Measurements from ENCODE around the gene TSSK3.
A peak's percentile ranks its signal among the peaks of the same experiment; 100 is the strongest.
"Not testable (repeated sequence)": the region's sequence is repeated elsewhere in the genome, so short reads cannot be mapped to it uniquely, and the experiment has no call there.

The TSSK3 gene

DNA sequence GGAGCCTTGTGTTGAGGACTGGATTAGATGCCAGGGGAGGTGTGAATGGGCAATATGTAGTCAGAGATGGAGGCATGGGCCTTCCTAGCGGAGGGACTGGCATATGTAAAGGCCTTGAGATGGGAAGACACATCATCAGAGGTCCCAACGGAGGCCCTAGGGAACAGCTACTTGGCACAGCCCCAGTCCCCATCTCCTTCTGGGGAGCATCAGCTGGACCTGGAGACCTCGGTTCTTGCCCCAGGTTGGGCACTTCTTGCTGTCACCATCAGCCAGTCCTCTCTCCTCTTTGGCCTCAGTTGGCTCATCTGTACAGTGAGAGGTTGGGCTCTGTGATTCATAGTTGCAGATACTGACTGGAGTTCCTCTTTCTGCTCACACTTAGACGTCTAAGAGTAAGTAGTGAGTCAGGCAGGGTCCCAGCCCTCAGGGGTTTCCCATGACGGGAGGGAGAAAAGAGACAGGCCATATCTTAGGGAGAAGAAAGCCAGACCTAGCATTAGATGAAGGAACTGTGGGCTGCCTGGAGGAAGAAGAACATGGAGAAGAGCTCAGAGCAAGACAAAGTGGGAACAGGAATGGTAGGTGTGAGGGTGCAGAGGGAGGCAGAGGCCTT, 22.9 kb upstream of the TSSK3 start:
- no peak for DNase-seq

DNA sequence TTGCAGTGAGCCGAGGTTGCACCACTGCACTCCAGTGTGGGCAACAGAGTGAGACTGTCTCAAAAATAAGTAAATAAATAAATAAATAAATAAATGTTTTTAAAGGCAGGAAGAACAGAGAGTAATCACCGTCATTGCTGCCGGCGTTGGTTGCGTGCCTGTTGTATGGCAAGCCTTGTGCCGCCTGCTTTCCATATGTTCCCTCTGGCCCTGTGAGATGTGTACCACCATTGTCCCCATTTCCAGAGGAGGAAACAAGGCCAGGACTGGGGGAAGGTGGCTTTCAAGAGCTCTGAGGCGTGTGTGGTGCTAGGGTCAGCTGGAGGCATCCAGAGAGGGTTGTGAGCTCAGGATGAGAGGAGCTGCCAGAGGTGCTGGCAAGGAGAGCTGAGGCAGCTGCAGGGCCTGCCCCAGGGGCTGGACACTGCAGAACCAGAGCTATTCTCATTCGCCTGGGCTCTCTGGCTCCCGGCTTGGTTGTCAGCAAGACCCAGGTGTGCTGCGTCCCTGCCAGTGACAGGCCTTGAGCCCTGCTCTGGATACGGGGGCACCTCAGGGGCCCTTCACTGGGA, 21.1 kb upstream of the TSSK3 start:
- no peak for DNase-seq

DNA sequence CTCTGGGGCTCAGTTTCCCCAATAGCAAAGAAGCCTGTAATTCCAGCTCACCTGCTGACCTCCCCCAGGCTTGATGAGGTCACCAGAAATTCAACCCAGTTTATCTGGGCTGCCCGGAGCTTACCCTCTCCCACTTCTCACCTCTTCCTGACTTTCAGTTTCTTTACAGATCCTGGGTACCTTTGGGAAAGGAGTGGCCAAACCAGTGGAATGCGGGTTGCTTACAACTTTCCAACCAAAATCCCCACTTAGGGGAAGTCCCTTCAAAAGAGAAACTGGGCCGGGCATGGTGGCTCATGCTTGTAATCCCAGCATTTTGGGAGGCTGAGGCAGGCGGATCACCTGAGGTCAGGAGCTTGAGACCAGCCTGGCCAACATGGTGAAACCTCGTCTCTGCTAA, 20.4 kb upstream of the TSSK3 start:
- no peak for DNase-seq

DNA sequence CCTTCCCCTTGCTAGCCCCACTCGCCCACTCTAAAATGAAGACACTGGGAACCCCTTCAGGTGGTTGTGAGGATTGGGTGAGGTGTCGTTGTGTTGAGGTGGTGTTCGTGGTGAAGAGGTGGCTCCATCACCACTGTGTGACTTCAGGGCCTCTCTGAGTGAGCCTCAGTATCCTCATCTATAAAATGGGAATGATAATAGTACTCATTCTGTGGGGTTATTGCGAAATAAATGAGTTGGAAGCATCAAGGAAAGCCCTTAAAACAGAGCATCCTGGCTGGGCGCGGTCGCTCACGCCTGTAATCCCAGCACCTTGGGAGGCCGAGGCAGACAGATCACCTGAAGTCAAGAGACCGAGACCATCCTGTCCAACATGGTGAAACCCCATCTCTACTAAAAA, 19.6 kb upstream of the TSSK3 start:
- DNase-seq = no peak

DNA sequence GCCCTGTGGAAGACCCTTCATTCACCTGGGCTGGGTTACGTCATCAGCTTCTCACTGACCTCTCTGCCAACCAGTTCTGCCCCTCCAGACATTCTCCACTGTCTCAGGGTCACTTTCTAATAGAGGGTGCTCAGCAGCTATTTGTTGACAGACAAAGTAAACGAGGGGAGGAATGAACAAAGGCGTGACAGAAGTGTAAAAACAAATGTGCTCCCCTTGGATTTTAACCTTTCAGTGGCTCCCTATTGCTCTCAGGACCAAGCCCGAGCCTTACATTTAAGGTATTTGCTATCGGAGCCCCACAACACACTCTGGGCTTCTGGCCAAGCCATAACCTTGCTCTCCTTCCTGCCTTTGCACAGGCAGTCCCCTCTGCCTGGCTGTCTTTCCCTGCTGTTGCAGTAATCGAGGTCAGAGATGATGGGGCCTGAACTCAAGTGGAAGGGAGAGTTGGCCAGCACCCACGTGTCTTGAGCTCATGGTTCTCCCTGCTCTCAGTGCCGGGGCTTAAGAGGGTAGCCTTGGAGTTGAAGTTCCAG, 17.0 kb upstream of the TSSK3 start:
- DNase-seq = no peak

DNA sequence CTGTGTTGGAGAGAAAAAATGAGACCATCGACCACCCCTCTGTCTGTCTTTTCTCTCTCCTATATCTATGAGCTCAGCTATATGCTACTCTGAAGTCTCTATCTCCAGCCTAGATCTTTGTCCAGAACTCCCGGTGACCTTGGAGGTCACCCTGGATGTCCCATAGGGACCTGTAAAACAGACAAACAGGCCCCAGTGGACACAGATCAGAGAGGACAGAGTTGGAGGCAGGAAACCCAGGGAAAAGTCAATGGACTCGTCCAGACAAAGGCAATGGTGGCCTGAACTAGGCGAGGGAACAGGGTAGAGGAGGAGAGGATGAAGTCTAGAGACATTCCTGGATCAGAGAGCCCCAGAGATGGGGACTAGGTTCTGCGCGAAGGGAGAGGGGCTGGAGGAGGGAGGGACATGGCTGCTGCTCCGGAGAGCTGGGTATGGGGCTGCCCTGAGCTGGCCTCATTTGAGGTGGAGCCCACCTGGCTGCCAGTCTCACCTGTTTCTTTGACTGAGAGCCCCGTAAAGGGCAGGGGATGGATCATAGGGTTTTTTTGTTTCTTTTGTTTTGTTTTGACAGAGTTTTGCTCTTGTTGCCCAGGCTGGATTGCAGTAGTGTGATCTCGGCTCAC, 15.7 kb upstream of the TSSK3 start:
- DNase-seq = no peak

DNA sequence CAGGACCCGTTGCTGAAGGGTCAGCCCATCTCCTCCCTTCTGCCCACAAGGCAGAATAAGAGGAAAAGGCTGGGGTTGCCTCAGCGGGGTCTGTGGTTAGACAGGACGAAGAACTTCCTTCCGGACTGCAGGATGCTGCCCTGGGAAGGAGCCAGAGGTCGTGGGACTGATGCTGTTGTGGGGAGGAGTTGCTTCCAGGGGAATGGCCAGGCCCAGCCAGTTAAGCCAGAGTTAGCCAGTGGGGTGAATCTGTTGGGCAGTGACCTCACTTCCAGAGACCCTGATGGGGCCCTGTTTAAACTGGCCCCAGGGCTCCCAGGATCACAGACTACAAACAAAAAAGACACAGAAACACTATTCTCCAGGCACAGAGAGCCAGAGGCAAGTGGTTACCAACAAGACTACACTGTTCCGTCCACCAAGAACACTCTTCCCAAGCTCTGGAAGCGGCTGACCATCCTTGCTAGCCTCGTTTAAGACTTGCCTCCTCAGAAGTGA, 13.1 kb upstream of the TSSK3 start:
- no peak for DNase-seq

DNA sequence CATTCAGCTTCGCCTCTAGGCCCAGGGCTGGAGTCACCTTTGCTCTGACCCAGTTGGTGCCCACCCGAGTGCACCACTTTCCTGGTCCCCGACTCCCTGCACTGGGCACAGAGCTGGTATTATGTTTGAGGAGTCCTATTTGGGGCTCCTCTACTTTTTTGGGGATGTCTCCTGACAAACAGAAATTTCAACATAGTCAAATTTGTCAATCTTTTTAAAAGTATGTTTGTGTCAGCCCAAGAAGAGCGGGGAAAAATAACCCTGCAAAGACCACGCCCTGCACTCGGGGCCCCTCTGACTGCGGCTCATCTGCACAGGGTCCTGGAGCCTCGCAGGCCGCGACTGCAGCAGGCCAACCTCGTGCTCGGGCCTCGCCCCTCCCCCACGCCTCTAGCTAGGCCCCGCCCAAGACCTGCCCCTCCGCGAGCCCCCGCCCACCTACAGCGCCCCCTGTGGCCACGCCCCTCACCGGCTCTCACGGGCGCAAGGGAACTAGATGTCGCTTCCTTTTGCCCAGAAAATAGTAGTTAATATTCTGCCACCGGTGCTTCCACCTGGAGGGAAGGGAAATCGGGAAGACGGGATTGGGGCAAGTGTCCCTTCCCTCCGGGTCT, 11.4 kb upstream of the TSSK3 start:
- DNase-seq = no peak

DNA sequence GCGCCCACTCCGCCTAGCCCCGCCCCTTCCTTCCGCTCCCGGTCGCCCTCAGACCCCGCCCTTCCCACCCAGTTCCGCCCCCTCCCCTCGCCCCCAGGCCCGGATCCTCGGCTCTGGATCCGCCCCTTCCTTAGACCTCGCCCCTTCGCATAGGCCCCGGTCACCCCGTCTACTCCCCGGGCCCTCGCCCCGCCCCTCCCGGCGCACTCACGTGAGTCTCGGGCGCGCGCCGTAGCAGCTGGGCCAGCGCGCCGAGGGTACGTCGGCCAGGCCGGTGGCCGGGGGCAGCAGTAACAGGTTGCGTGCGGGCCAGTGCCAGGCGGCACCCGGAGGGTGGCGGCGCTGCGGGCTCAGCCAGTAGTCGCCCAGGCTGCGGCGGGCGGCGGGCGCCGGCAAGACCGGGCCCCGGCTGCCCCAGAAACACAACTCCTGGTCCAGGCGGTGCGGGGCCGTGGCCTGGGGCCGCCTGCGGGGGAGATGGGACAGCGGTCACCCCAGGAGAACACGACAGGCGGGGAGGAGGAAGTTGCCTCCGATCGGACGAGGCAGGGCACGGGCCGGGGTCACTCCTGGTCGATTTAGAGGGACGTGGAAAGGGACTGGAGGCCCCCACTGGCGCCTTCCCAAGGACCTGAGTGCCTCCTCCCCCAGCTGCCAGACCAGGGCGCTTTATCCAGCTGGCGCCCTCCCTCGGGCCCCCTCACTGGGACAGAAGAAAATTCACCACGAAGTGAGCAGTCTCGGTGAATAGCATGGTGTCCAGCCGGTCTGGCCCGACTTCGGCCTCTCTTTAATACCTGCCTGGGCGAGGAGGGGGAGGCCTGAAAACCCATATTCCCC, 10.7 kb upstream of the TSSK3 start:
- peak; percentile 91 for DNase-seq

DNA sequence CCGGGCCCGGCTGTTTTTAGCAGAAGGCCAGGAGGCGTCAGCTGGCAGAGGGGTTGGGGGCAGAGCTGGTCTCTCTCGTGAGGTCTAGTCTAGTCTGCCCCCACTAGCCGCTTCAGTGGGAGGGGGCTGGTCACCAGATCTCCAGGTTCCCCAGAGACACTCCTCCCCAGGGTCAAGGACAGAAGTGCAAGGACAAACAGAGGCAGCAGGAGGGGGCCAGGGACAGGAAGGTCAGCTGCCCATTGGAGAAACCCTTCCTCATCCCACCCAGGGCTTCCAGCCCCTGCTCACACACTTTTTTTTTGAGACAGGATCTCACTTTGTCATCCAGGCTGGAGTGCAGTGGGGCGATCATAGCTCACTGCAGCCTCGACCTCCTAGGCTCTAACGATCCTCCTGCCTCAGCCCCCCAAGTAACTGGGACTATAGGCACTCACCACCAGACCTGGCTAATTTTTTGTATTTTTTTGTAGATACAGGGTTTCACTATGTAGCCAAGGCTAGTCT, 10.0 kb upstream of the TSSK3 start:
- no peak for DNase-seq

DNA sequence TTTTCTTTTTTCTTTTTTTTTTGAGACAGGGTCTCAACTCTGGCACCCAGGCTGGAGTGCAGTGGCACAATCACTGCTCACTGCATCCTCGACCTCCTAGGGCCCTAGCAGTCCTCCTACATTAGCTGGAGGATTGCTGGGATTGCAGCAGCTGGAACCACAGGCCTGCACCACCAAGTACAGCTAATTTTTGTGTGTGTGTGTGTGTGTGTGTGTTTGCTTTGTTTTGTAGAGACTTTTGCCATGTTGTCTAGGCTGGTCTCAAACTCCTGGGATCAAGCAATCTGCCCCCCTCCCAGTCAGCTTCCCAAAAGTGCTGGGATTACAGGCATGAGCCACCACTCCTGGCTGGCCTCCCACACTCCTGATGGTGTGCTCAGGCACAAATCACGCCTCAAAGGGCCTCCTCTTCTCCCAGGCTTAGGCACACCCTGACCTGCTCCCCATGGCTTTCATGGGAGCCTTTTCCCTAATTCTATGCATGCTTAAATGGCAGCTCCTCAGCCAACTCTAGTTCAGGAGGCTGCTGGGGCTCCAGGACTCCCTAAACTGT, 9.4 kb upstream of the TSSK3 start:
- no peak for DNase-seq

DNA sequence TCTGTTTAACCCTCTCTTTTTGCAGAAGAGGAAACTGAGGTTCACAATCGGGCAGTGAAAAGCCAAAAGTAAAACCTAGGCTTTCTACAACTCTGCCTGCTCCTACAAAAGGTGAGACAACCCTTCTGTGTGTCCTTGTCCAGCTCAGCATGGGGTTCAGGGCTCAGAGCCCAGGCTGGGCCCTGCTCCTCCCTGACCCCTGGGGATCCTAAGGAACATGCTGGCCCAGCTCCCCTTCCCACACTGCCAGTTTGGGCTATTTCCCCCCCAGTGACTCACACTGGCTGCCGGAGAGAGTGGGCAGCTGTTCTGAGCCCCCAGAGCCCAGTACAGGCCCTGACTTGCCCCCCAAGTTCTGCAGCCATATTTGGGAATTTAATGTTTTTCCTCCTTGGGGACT, 8.9 kb upstream of the TSSK3 start:
- no peak for DNase-seq

DNA sequence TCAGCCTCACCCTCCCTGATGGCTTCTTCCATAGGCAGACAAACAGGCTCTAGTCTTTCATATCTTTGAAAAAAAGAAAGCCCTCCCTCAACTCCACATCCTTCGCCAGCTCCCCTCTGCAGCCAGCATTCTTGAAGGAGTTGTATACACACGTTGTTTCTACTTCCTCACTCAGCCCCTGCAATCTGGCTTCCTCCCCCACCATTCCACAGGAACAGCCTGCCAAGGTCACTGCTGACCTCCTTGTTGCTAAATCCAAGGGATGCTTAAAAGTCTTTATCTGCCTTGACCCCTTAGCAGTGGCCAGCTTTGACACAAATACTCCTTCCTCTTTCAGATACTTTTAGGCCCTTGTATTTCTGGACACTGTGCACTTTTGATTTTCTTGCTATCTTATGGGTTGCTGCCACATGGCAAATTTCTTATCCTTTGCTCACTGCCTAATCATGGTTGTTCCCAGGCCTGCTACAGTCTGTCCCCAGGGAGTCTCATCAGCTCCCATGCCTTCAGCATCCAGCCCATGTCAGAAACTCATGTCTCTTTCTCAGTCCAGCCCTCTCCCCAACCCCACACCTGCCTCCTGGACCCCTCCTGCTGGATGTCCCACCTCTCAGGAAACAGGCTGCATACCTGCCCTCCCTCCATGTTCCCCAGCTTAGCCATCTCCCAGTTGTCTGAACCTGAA, 8.3 kb upstream of the TSSK3 start:
- no peak for DNase-seq

DNA sequence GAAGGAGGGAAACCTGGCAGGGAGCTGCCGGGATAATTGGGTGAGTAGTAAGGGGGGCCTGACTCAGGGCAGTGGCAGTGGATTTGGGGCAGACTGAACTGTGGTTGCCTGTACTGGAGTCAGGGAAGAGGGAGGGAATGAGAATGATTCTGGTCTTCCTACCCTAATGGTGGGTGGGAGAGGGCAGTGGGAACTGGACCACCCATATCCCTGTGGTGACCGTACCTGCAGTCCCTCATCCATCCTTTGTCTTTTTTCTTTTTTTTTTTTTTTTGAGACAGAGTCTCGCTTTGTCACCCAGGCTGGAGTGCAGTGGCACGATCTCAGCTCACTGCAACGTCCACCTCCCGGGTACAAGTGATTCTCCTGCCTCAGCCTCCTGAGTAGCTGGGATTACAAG, 6.6 kb upstream of the TSSK3 start:
- DNase-seq = not testable (repeated sequence)

DNA sequence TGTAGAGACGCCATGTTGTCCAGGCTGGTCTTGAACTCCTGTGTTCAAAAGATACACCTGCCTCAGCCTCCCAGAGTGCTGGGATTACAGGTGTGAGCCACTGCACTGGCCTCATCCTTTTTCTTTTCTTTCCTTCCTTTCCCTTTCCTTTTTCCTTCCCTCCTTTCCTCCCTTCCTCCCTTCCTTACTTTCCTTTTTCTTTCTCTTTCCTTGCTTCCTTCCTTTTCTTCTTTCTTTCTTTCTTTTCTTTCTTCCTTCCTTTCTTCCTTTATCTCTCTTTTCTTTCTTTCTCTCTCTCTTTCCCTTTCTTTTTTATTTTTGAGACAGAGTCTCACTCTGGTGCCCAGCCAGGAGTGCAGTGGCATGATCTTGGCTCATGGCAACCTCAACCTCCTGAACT, 5.9 kb upstream of the TSSK3 start:
- DNase-seq = no peak

DNA sequence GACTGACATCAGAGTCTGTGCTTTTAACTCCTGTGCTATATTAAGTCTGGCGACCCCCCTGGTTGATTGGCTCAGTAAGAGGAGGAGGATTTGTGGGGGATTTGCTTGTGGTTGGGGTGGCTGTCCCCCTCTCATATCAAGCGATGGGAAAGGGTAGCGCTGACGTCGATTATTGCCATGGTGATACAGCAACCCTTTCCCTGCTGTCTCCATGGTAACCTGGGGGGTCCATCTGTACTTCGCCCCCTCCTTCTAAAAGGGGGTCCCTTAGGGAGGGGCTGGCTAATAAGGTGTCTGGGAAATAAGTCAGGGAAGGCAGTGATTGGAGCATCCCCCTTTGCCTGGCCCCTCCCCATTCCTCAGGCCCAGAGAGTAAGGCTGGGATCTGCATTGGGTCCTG, 4.7 kb upstream of the TSSK3 start:
- no peak for DNase-seq

DNA sequence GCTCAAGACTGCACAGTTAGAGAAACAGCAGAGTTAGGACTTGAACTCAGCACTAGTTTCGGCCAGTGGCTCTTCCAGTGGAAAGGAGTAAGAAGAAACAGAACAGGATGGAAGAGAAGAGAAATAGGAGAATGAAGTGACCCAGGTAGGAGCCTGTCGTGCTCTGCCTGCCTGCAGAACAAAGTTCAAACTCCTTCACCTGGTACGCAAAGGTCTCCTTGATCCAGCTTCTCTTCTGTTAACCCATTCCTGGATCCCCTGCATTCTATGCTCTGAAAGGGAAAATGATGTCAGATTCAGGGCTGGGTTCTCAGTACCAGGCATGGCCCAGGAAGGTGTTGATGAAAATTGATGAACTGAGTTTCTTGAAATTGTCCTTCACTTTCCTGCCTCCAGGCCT, 3.9 kb upstream of the TSSK3 start:
- DNase-seq = no peak

DNA sequence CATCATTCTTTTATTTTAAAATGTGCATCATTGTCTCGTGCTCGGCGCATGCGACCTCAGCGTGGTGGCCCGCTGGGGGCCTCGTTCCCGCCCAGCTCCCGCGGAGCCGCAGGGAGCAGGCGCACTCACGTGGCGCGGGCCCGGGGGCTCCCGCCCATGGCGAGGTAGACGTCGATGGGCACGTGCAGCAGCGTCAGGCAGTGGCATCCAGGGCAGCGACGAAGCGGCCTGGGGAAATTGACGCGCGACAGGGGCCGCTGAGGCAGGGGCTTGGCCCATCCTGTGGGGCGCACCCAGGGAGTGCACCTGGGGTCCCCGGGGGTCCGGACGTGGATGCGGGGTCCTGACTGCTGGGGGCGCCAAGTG, 1.0 kb upstream of the TSSK3 start:
- no peak for DNase-seq

DNA sequence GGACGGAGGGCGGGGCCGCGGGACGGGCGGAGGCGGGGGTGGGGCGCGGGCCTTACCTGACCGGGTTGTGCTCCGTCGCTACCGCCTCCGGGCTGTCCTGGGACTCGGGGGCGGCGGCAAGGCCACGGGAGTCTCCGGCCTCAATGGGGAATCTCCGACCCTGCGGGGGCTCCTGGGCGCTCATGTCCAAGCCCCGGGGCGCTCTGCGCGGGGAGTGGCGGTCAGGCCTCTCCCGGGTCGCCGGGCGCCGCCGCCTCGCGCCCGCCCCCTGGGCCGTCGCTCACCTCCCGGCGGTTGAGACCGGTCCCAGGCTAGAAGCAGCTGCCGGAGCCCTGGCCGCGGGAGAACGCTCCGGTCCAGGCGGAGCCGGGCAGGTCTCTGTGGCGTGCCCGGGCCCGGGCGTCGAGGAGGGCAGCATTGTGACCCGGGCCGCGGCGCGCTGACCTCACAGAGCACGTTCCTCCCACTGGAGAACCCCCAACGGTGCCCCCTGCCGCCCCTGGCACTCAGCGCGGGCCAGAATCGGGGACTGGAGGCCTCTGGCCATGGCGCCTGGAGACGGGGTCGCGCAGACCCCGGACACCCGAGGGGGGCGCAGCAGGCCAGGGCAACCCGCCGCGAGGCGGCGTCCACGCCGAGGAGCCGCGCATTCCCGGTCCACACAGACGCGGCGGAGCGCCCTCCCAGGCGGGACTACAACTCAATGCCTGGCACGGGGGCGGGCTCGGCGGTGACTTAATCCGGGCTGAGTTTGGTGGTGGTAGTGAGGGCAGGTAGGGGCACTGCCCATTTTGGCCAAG, 465 bp upstream of the TSSK3 start:
- no peak for DNase-seq

DNA sequence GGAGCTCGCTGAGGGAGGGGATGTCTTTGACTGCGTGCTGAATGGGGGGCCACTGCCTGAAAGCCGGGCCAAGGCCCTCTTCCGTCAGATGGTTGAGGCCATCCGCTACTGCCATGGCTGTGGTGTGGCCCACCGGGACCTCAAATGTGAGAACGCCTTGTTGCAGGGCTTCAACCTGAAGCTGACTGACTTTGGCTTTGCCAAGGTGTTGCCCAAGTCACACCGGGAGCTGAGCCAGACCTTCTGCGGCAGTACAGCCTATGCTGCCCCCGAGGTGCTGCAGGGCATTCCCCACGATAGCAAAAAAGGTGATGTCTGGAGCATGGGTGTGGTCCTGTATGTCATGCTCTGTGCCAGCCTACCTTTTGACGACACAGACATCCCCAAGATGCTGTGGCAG, 1.4 kb downstream of the TSSK3 start:
- no peak for DNase-seq

DNA sequence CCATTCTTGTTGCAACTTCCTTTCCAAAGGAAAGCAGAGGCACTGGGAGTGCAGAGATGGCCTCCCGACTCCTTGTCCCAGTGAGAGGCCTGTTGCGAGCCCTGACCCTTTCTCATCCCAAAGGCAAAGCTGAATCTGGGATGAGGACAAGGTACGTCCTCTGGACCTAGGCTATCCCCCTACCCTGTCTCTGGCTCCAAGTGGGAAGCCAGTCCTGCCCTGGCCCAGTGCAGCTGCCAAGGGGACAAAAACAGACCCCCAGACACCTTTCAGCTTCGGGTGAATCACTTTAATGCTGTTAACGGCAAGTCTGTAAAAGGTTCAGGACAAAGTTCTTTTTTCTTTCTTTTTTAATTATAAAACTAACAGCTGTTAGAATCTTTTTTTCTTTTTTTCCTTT, 2.5 kb downstream of the TSSK3 start:
- DNase-seq = no peak
